Measurements from ENCODE around the gene BUD23. TPM values are rescaled to one million over a fixed set of nuclear protein-coding genes. Genes with fewer than 3 reads are reported as not detected.

Gene BUD23
- total RNA-seq, 1 experiment from 2014 or later = 124 TPM

DNA sequence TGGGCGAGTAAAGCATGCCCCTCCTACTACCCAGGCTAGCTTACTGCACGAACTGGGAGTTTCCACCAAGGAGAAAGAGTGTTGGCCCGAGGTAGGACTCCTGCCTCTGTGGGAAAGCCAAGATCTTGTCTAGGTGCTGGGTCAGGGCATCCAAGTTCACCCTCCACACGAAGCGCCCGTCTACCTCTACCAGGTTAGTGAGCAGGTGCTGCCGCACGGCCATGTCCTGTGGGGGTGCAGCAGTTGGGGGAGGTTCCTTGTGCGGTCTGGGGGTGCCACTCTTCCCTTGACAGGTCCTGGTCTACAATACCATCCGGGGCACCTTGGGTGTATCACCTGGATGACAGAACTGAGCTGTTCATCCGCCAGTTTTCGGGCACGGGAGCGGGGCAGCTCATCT is 53.5 kb downstream of the BUD23 start:
- DNase-seq (ENCODE audit: low read depth, low spot score) (no peak), ATAC-seq (no peak)
- Histone ChIP-seq H3K27ac (ENCODE audit: low read length) (peak overlapping the region; percentile 93), H3K27me3 (ENCODE audit: control insufficient read depth, insufficient read depth, low read length) (no peaks in the 10 kb centered on the region), H3K36me3 (ENCODE audit: control insufficient read depth, insufficient read depth, low read length) (peaks cover 5% of the 10 kb centered on the region; the same call in 1 of the 2 replicates), H3K9me3 (ENCODE audit: control insufficient read depth, insufficient read depth, low read depth, low read length) (no peaks in the 10 kb centered on the region), H3K4me3 (ENCODE audit: low read depth in 2 of 2, low read length in 2 of 2) (no peak overlapping the region), H3K4me1 (ENCODE audit: control insufficient read depth, insufficient read depth, low read length) (peaks cover 46% of the 10 kb centered on the region)
- CTCF ChIA-PET = no interaction called here
- in situ Hi-C loops (cut with HindIII; ENCODE audit: low pct_unique_long_range_greater_than_20kb, low sequenced_read_pairs) (no loop called here), intact Hi-C loops (cut with micrococcal nuclease; ENCODE audit: unreplicated experiment) (no loop called here)
- POLR2A ChIA-PET = interaction anchor here (0.5 kb wide), 1 partner anchor 663 kb away, joined by 9 read pairs; no protein-coding TSS in a partner anchor
- TF ChIP-seq, protein P1, sequence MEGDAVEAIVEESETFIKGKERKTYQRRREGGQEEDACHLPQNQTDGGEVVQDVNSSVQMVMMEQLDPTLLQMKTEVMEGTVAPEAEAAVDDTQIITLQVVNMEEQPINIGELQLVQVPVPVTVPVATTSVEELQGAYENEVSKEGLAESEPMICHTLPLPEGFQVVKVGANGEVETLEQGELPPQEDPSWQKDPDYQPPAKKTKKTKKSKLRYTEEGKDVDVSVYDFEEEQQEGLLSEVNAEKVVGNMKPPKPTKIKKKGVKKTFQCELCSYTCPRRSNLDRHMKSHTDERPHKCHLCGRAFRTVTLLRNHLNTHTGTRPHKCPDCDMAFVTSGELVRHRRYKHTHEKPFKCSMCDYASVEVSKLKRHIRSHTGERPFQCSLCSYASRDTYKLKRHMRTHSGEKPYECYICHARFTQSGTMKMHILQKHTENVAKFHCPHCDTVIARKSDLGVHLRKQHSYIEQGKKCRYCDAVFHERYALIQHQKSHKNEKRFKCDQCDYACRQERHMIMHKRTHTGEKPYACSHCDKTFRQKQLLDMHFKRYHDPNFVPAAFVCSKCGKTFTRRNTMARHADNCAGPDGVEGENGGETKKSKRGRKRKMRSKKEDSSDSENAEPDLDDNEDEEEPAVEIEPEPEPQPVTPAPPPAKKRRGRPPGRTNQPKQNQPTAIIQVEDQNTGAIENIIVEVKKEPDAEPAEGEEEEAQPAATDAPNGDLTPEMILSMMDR (IDR thresholded peaks at IDR 0.05) = no peak
- TF ChIP-seq TCF7L2 (IDR thresholded peaks at IDR 0.05; ENCODE audit: low read depth, low read length) = no peak
- TF ChIP-seq SIN3A (IDR thresholded peaks at IDR 0.05; ENCODE audit: borderline replicate concordance, insufficient read depth, low read depth, low read length) = no peak
- no peak for TF ChIP-seq REST (IDR thresholded peaks at IDR 0.05; ENCODE audit: insufficient read depth in 1 of 2, low read depth in 2 of 2, low read length in 1 of 2)
- TF ChIP-seq POLR2AphosphoS5 (IDR thresholded peaks at IDR 0.05; ENCODE audit: low read depth, low read length) = no peak; the same call in 1 of the 2 replicates
- BruUV-seq (replicated peaks) = no TSS peak

GRCh38 chr7:73737491-73738219 is 54.3 kb downstream of the BUD23 start:
- ChIA-PET POLR2A (interaction anchor here (0.5 to 1.6 kb wide), 4 partner anchors 95 to 662 kb away, joined by 3 to 13 read pairs (median 6); no protein-coding TSS in a partner anchor), CTCF (no interaction called here)
- H3K36me3 ChIP-seq (ENCODE audit: control insufficient read depth, insufficient read depth, low read length) = peaks cover 5% of the 10 kb centered on the region; the same call in 1 of the 2 replicates
- no peaks in the 10 kb centered on the region for H3K9me3 ChIP-seq (ENCODE audit: control insufficient read depth, insufficient read depth, low read depth, low read length)
- peaks cover 53% of the 10 kb centered on the region for H3K4me1 ChIP-seq (ENCODE audit: control insufficient read depth, insufficient read depth, low read length)
- H3K27me3 ChIP-seq (ENCODE audit: control insufficient read depth, insufficient read depth, low read length) = no peaks in the 10 kb centered on the region
- in situ Hi-C loops (cut with HindIII; ENCODE audit: low pct_unique_long_range_greater_than_20kb, low sequenced_read_pairs) (no loop called here), intact Hi-C loops (cut with micrococcal nuclease; ENCODE audit: unreplicated experiment) (no loop called here)
- H3K27ac ChIP-seq (ENCODE audit: low read length) = peak overlapping the region; percentile 93
- H3K4me3 ChIP-seq (ENCODE audit: low read depth in 2 of 2, low read length in 2 of 2) = peak overlapping the region; percentile 78 to 93
- ATAC-seq = no peak
- no TSS peak for BruUV-seq (replicated peaks)
- TF ChIP-seq REST (IDR thresholded peaks at IDR 0.05; ENCODE audit: insufficient read depth in 1 of 2, low read depth in 2 of 2, low read length in 1 of 2) = no peak
- no peak; the same call in 1 of the 2 replicates for TF ChIP-seq POLR2AphosphoS5 (IDR thresholded peaks at IDR 0.05; ENCODE audit: low read depth, low read length)
- TF ChIP-seq, protein P1 (IDR thresholded peaks at IDR 0.05) = no peak
- no peak for TF ChIP-seq SIN3A (IDR thresholded peaks at IDR 0.05; ENCODE audit: borderline replicate concordance, insufficient read depth, low read depth, low read length)
- TF ChIP-seq TCF7L2 (IDR thresholded peaks at IDR 0.05; ENCODE audit: low read depth, low read length) = no peak
- no peak for DNase-seq (ENCODE audit: low read depth, low spot score)

Data from Panc1 (cell line).